HepG2 (cell line): ENCODE results near the gene TGM2. TPM values are rescaled to one million over a fixed set of nuclear protein-coding genes. Genes with fewer than 3 reads are reported as not detected.

ENCODE experiments used
- DR1 ChIP-seq: sonication (generic); formaldehyde crosslinking; IDR thresholded peaks from 2 replicates; pipeline ENCODE4 v1.8.0; 2021; ENCODE audit warnings: mild to moderate bottlenecking, missing genetic modification reagents, inconsistent platforms
- E2F1 ChIP-seq: sonication (generic); formaldehyde crosslinking; IDR thresholded peaks from 2 replicates; pipeline ENCODE4 v1.5.0; 2020; ENCODE audit warnings: missing genetic modification reagents
- MYC ChIP-seq: sonication (generic); formaldehyde crosslinking; IDR thresholded peaks from 2 replicates; pipeline ENCODE4 v1.9.0; 2021; ENCODE audit warnings: missing genetic modification reagents, borderline replicate concordance
- NFAT5 ChIP-seq: sonication (generic); formaldehyde crosslinking; IDR thresholded peaks from 2 replicates; pipeline ENCODE4 v1.4.0; 2020; ENCODE audit warnings: missing genetic modification reagents
- SOX6 ChIP-seq, 2 experiments: fragments of 450-650 bp in 1 of 2; sonication (generic) in 1 of 2; formaldehyde crosslinking in 1 of 2; IDR thresholded peaks; 2 replicates each; pipeline versions ENCODE4 v1.4.0 to v1.6.1; 2017 to 2020; ENCODE audit warnings: antibody characterized with exemption in 1 of 2, mild to moderate bottlenecking in 1 of 2, missing genetic modification reagents in 1 of 2
- TERF1 ChIP-seq: sonication (generic); formaldehyde crosslinking; IDR thresholded peaks from 2 replicates; pipeline ENCODE4 v1.8.0; 2022; ENCODE audit warnings: mild to moderate bottlenecking, missing genetic modification reagents, moderate library complexity
- THAP9 ChIP-seq: sonication (generic); formaldehyde crosslinking; IDR thresholded peaks from 2 replicates; pipeline ENCODE4; 2020; ENCODE audit warnings: missing genetic modification reagents, mild to moderate bottlenecking, borderline replicate concordance
- ZC3H13 ChIP-seq: sonication (generic); formaldehyde crosslinking; IDR thresholded peaks from 2 replicates; pipeline ENCODE4 v1.8.1; 2023; ENCODE audit warnings: mild to moderate bottlenecking, missing genetic modification reagents, moderate library complexity
- ZNF280D ChIP-seq: sonication (generic); formaldehyde crosslinking; IDR thresholded peaks from 2 replicates; pipeline ENCODE4 v1.5.1; 2020; ENCODE audit warnings: mild to moderate bottlenecking, missing genetic modification reagents
- ZNF337 ChIP-seq: sonication (generic); formaldehyde crosslinking; IDR thresholded peaks from 2 replicates; pipeline ENCODE4 v1.5.1; 2020; ENCODE audit warnings: missing genetic modification reagents, low read depth, mild to moderate bottlenecking, borderline replicate concordance
- ZNF614 ChIP-seq: IDR thresholded peaks from 2 replicates; pipeline ENCODE4 v1.6.1; 2018; ENCODE audit warnings: missing biosample characterization, missing genetic modification reagents, inconsistent platforms, borderline replicate concordance
- ZSCAN29 ChIP-seq: sonication (generic); formaldehyde crosslinking; conservative IDR thresholded peaks from 2 replicates; pipeline ENCODE4 v1.4.0; 2020; ENCODE audit warnings: mild to moderate bottlenecking, missing genetic modification reagents
- polyA plus RNA-seq, 8 experiments: library from polyadenylated mRNA; depleted of rRNA in 3 of 8; stranded (reverse) in 7 of 8; unstranded in 1 of 8; fragments of >200 nt; fragmentation: Illumina TruSeq in 4 of 8; extraction: Trizol in 4 of 8; gene quantifications; 2 replicates each; pipeline versions ENCODE4 v1.2.1 to v1.2.3, GENCODE V29; 2011 to 2016; ENCODE audit warnings: low read depth in 4 of 8, missing spikeins in 1 of 8, mixed read lengths in 1 of 8; ENCODE audit not compliant: insufficient read depth in 1 of 8
- total RNA-seq, 5 experiments: library from RNA; depleted of rRNA; stranded (reverse); fragments of >200 nt; fragmentation: Illumina TruSeq; extraction: Trizol; gene quantifications; 2 replicates each; pipeline ENCODE4 v1.2.3, GENCODE V29; 2016; ENCODE audit warnings: low read depth in 1 of 5

Gene TGM2
- total and polyA plus RNA-seq, 2 of the 13 experiments (the other 11 are each of a cell fraction or from before 2014, with no cell fraction given): 4.2 to 46.4 TPM

GRCh38 chr20:38165089-38165965 lies at the start of gene TGM2 (continued):
- TF ChIP-seq THAP9 (CRISPR knock-in tag): peak; percentile 36; the same call in 1 of the 2 replicates
- TF ChIP-seq SOX6 (IDR thresholded peaks at IDR 0.05): no peak
- TF ChIP-seq SOX6 (CRISPR knock-in tag; IDR thresholded peaks at IDR 0.05): peak; percentile 80
- TF ChIP-seq ZC3H13 (CRISPR knock-in tag): no peak
- 0 out of 2 replicates have a peak, but pooled peaks have one; percentile 56 for TF ChIP-seq ZNF337 (CRISPR knock-in tag)
- 0 out of 2 replicates have a peak, but pooled peaks have one; percentile 55 for TF ChIP-seq ZSCAN29 (CRISPR knock-in tag)
- TF ChIP-seq DR1: peak; percentile 64; the same call in 1 of the 2 replicates
- TF ChIP-seq MYC (CRISPR knock-in tag): peak; percentile 56
- TF ChIP-seq ZNF280D (CRISPR knock-in tag): peak; percentile 78
- TF ChIP-seq TERF1 (CRISPR knock-in tag): no peak; the same call in 1 of the 2 replicates
- TF ChIP-seq E2F1 (CRISPR knock-in tag): no peak
- TF ChIP-seq ZNF614: peak; percentile 86; the same call in 1 of the 2 replicates
- TF ChIP-seq NFAT5 (CRISPR knock-in tag): peak; percentile 34; the same call in 1 of the 2 replicates
